H1 (cell line): Measurements from ENCODE around the gene HOMER1. TPM values are rescaled to one million over a fixed set of nuclear protein-coding genes. Genes with fewer than 3 reads are reported as not detected.

ENCODE experiments used
- CTCF ChIA-PET: fragments of 300-600 bp; sonication (Branson Sonifier 250); formaldehyde crosslinking; loops from one replicate; lab custom pipeline; 2021; ENCODE audit not compliant: partially characterized antibody; lab: Charles Lee
- POLR2A ChIA-PET: fragments of 300-600 bp; sonication (Branson Sonifier 250); formaldehyde crosslinking; loops from one replicate; lab custom pipeline; 2021; ENCODE audit warnings: inconsistent platforms; ENCODE audit not compliant: partially characterized antibody; lab: Charles Lee
- DNase-seq, 2 experiments: peaks; one replicate each; pipeline versions ENCODE4 v3.0.0 to v3.0.0-alpha.2; 2010 to 2022; ENCODE audit warnings: low spot score in 2 of 2, low read depth in 1 of 2, mixed read lengths in 1 of 2
- FAIRE-seq: peaks from 2 replicates; lab custom pipeline; 2011; peaks lifted over from hg19 to GRCh38; lab: Jason Lieb, UNC
- H2AFZ ChIP-seq: 2 replicates; pipeline ENCODE4 v1.8.1; 2012; ENCODE audit warnings: low read length, inconsistent platforms
- H2AK5ac ChIP-seq: 2 replicates; pipeline ENCODE4 v1.6.1; 2013; ENCODE audit warnings: low read depth, low read length
- H2BK120ac ChIP-seq: replicated peaks from 2 replicates; pipeline ENCODE3; 2013; ENCODE audit warnings: low read depth, low read length, inconsistent platforms
- H2BK12ac ChIP-seq: 2 replicates; pipeline ENCODE4 v1.6.1; 2013; ENCODE audit warnings: low read depth, low read length
- H2BK15ac ChIP-seq: 2 replicates; pipeline ENCODE4 v1.6.1; 2013; ENCODE audit warnings: low read length
- H2BK20ac ChIP-seq: 2 replicates; pipeline ENCODE4 v1.6.1; 2013; ENCODE audit warnings: low read length
- H2BK5ac ChIP-seq: 2 replicates; pipeline ENCODE4 v1.6.1; 2013; ENCODE audit warnings: low read depth, low read length
- H3K14ac ChIP-seq: 2 replicates; pipeline ENCODE4 v1.6.1; 2013; ENCODE audit warnings: inconsistent platforms; ENCODE audit not compliant: insufficient read length
- H3K18ac ChIP-seq: 2 replicates; pipeline ENCODE4 v1.6.1; 2013; ENCODE audit warnings: low read length; ENCODE audit errors: extremely low read depth
- H3K23ac ChIP-seq: 2 replicates; pipeline ENCODE4 v1.6.1; 2013; ENCODE audit warnings: inconsistent platforms; ENCODE audit not compliant: insufficient read length
- H3K23me2 ChIP-seq: 2 replicates; pipeline ENCODE4 v1.6.1; 2013; ENCODE audit warnings: low read depth, low read length
- H3K27ac ChIP-seq: 2 replicates; pipeline ENCODE4 v1.6.1; 2011; ENCODE audit warnings: low read depth, low read length, inconsistent platforms
- H3K27me3 ChIP-seq, 4 experiments: replicated peaks in 1 of 4; 1 replicate in 1 of 4; 2 replicates in 3 of 4; pipeline versions ENCODE4 v1.6.1 to v1.8.1; 2011 to 2013; ENCODE audit warnings: low read length in 3 of 4, mild to moderate bottlenecking in 3 of 4, inconsistent platforms in 2 of 4, mixed read lengths in 2 of 4, moderate library complexity in 1 of 4; ENCODE audit not compliant: control insufficient read depth in 3 of 4, insufficient read depth in 3 of 4; ENCODE audit errors: extremely low read depth in 1 of 4
- H3K36me3 ChIP-seq, 4 experiments: 2 replicates each; pipeline versions ENCODE4 v1.6.1 to v1.8.1; 2011 to 2013; ENCODE audit warnings: mild to moderate bottlenecking in 4 of 4, low read length in 3 of 4, moderate library complexity in 2 of 4, control low read depth in 1 of 4, inconsistent platforms in 1 of 4; ENCODE audit not compliant: insufficient read depth in 4 of 4, control insufficient read depth in 2 of 4
- H3K4ac ChIP-seq: replicated peaks from 2 replicates; pipeline ENCODE3; 2013; ENCODE audit warnings: low read length, low read depth, mixed read lengths, inconsistent platforms; ENCODE audit not compliant: insufficient read length
- H3K4me1 ChIP-seq, 4 experiments: replicated peaks in 1 of 4; 1 replicate in 1 of 4; 2 replicates in 3 of 4; pipeline versions ENCODE4 v1.6.1 to v1.8.1; 2011 to 2013; ENCODE audit warnings: low read length in 3 of 4, inconsistent platforms in 2 of 4, mixed read lengths in 1 of 4; ENCODE audit not compliant: insufficient read depth in 4 of 4, control insufficient read depth in 3 of 4
- H3K4me2 ChIP-seq, 2 experiments: 2 replicates each; pipeline versions ENCODE4 v1.6.1 to v1.8.1; 2011 to 2013; ENCODE audit warnings: low read depth in 2 of 2, low read length in 2 of 2, control low read depth in 1 of 2, inconsistent platforms in 1 of 2, mild to moderate bottlenecking in 1 of 2; ENCODE audit not compliant: insufficient read depth in 1 of 2
- H3K4me3 ChIP-seq, 4 experiments: fragments of 200-600, 300-600 bp in 1 of 4; sonication (generic), shearing (Covaris generic), sonication (Bioruptor Twin) in 1 of 4; 2 replicates each; pipeline versions ENCODE4 v1.5.1 to v1.8.1; 2011 to 2016; ENCODE audit warnings: low read length in 4 of 4, low read depth in 3 of 4, control low read depth in 2 of 4, inconsistent platforms in 2 of 4, mild to moderate bottlenecking in 2 of 4, mixed read lengths in 1 of 4, moderate library complexity in 1 of 4; ENCODE audit not compliant: insufficient read depth in 2 of 4; ENCODE audit errors: extremely low read depth in 1 of 4
- H3K56ac ChIP-seq: replicated peaks from 2 replicates; pipeline ENCODE3; 2013; ENCODE audit warnings: low read depth, mild to moderate bottlenecking, mixed read lengths, low read length, inconsistent platforms; ENCODE audit not compliant: insufficient read length
- H3K79me1 ChIP-seq: 2 replicates; pipeline ENCODE4 v1.6.1; 2013; ENCODE audit warnings: low read depth, low read length, control low read depth
- H3K79me2 ChIP-seq, 2 experiments: 2 replicates each; pipeline versions ENCODE4 v1.6.1 to v1.8.1; 2012 to 2013; ENCODE audit warnings: low read length in 2 of 2, mild to moderate bottlenecking in 2 of 2, inconsistent platforms in 1 of 2; ENCODE audit not compliant: insufficient read depth in 2 of 2, control insufficient read depth in 1 of 2
- H3K9ac ChIP-seq, 4 experiments: replicated peaks in 1 of 4; 1 replicate in 1 of 4; 2 replicates in 3 of 4; pipeline versions ENCODE4 v1.6.1 to v1.8.1; 2011 to 2013; ENCODE audit warnings: low read depth in 3 of 4, low read length in 3 of 4, control low read depth in 2 of 4, mild to moderate bottlenecking in 2 of 4, moderate library complexity in 2 of 4, inconsistent platforms in 1 of 4; ENCODE audit errors: extremely low read depth in 1 of 4
- H3K9me3 ChIP-seq, 2 experiments: 2 replicates each; pipeline versions ENCODE4 v1.6.1 to v1.8.1; 2012 to 2013; ENCODE audit warnings: mild to moderate bottlenecking in 2 of 2, moderate library complexity in 2 of 2, control low read depth in 1 of 2, inconsistent platforms in 1 of 2, low read depth in 1 of 2, low read length in 1 of 2, mixed read lengths in 1 of 2; ENCODE audit not compliant: insufficient read depth in 2 of 2
- H4K20me1 ChIP-seq, 2 experiments: replicated peaks in 1 of 2; 2 replicates each; pipeline versions ENCODE3 to v1.8.1; 2011 to 2013; ENCODE audit warnings: inconsistent platforms in 2 of 2, low read length in 2 of 2, mild to moderate bottlenecking in 1 of 2; ENCODE audit not compliant: insufficient read depth in 2 of 2, control insufficient read depth in 1 of 2
- H4K5ac ChIP-seq: 2 replicates; pipeline ENCODE4 v1.6.1; 2013; ENCODE audit warnings: low read length, low read depth, mixed read lengths, inconsistent platforms; ENCODE audit not compliant: insufficient read length
- H4K8ac ChIP-seq: 2 replicates; pipeline ENCODE4 v1.8.0; 2013; ENCODE audit warnings: mild to moderate bottlenecking, moderate library complexity, low read length, inconsistent platforms; ENCODE audit not compliant: insufficient read depth; ENCODE audit errors: extremely low read depth
- H4K91ac ChIP-seq: replicated peaks from 2 replicates; pipeline ENCODE3; 2013; ENCODE audit warnings: low read length, mixed read lengths, inconsistent platforms; ENCODE audit not compliant: insufficient read length
- BACH1 ChIP-seq: IDR thresholded peaks from 2 replicates; pipeline ENCODE4 v1.6.1; 2012; ENCODE audit warnings: low read length, improper control_type of control experiment
- BCL11A ChIP-seq, 2 experiments: IDR thresholded peaks; one replicate each; pipeline ENCODE4 v1.6.1; 2011; ENCODE audit warnings: low read depth in 2 of 2, low read length in 2 of 2, mild to moderate bottlenecking in 2 of 2
- CBX8 ChIP-seq: fragments of 300-800, 300-1000 bp; sonication (generic); IDR thresholded peaks from 2 replicates; pipeline ENCODE4 v1.7.1; 2016; ENCODE audit warnings: low read depth, low read length, borderline replicate concordance
- CREB1 ChIP-seq: IDR thresholded peaks from 2 replicates; pipeline ENCODE4 v1.6.1; 2012; ENCODE audit warnings: inconsistent platforms
- EP300 ChIP-seq, 2 experiments: IDR thresholded peaks; 1 replicate in 1 of 2; 2 replicates in 1 of 2; pipeline ENCODE4 v1.6.1; 2011 to 2012; ENCODE audit warnings: low read depth in 2 of 2, low read length in 2 of 2, mild to moderate bottlenecking in 2 of 2, borderline replicate concordance in 1 of 2, inconsistent platforms in 1 of 2, moderate library complexity in 1 of 2
- HDAC2 ChIP-seq, 2 experiments: fragments of 300-600 bp in 1 of 2; sonication (generic) in 1 of 2; IDR thresholded peaks; 2 replicates each; pipeline ENCODE4 v1.6.1; 2011 to 2012; ENCODE audit warnings: low read depth in 2 of 2, low read length in 2 of 2, mild to moderate bottlenecking in 2 of 2, moderate library complexity in 2 of 2, borderline replicate concordance in 1 of 2, inconsistent platforms in 1 of 2
- JUN ChIP-seq: IDR thresholded peaks from 2 replicates; pipeline ENCODE4 v1.6.1; 2011; ENCODE audit warnings: low read depth, mild to moderate bottlenecking, improper control_type of control experiment, low read length
- KDM5A ChIP-seq: fragments of 200-600 bp; IDR thresholded peaks from 2 replicates; pipeline ENCODE4 v1.7.1; 2012; ENCODE audit warnings: mild to moderate bottlenecking, low read length, inconsistent platforms, mixed read lengths
- PHF8 ChIP-seq: fragments of 200-600 bp; sonication (generic); conservative IDR thresholded peaks from 2 replicates; pipeline ENCODE4 v1.7.1; 2012; ENCODE audit warnings: low read depth, mild to moderate bottlenecking, inconsistent platforms, low read length, moderate library complexity
- POU5F1 ChIP-seq: IDR thresholded peaks from 2 replicates; pipeline ENCODE4 v1.6.1; 2011; ENCODE audit warnings: low read depth, mild to moderate bottlenecking, low read length, moderate library complexity
- SIN3A ChIP-seq, 2 experiments: IDR thresholded peaks in 1 of 2; conservative IDR thresholded peaks in 1 of 2; 2 replicates each; pipeline ENCODE4 v1.6.1; 2011 to 2012; ENCODE audit warnings: low read length in 2 of 2, improper control_type of control experiment in 1 of 2, low read depth in 1 of 2, mild to moderate bottlenecking in 1 of 2
- TAF1 ChIP-seq: IDR thresholded peaks from 2 replicates; pipeline ENCODE4 v1.6.1; 2011; ENCODE audit warnings: mild to moderate bottlenecking, low read depth, low read length
- WGBS, 2 experiments: shearing (Covaris generic) in 1 of 2; methylation state at CpG; one replicate each; pipeline versions ENCODE4 v1.1.6 to v1.1.7; 2013 to 2015; ENCODE audit warnings: low lambda C conversion rate in 2 of 2, mixed read lengths in 2 of 2, inconsistent platforms in 1 of 2, low coverage in 1 of 2, missing lambda C conversion rate in 1 of 2; ENCODE audit not compliant: insufficient replicate concordance in 2 of 2, insufficient coverage in 1 of 2, insufficient read length in 1 of 2; ENCODE audit errors: extremely low coverage in 1 of 2, missing lambda C conversion rate in 1 of 2; 5-methylcytosine and 5-hydroxymethylcytosine counted together
- polyA plus RNA-seq, 7 experiments: library from polyadenylated mRNA; depleted of rRNA in 3 of 7; stranded (reverse) in 5 of 7; unstranded in 2 of 7; fragments of >200 nt in 5 of 7; fragments of 200-250 nt in 2 of 7; gene quantifications; 1 replicate in 5 of 7; 2 replicates in 1 of 7; 4 replicates in 1 of 7; pipeline versions ENCODE4 v1.2.1 to v1.2.3, GENCODE V29; 2011 to 2013; ENCODE audit warnings: missing spikeins in 2 of 7, mixed read lengths in 2 of 7
- total RNA-seq: library from RNA; stranded (reverse); fragmentation: NEBNext Ultra II Directional; extraction: Animal tissue kit (Norgen Biotek cat#: 25700); gene quantifications from 2 replicates; pipeline ENCODE4 v1.2.1, GENCODE V29; 2021
- TF ChIP-seq, protein P1 (sequence below): IDR thresholded peaks from 2 replicates; pipeline ENCODE4 v1.6.1; 2012; ENCODE audit warnings: inconsistent platforms

The HOMER1 gene
- total and polyA plus RNA-seq, 2 of the 8 experiments (the other 6 are each of a cell fraction or from before 2014, with no cell fraction given) = 6.4 to 57.9 TPM

GRCh38 chr5:79416499-79416898 is 97.4 kb downstream of the HOMER1 start:
- POLR2A ChIA-PET = no interaction called here
- no peaks in the 10 kb centered on the region for H3K23me2 ChIP-seq
- H2BK120ac ChIP-seq = no peak overlapping the region
- no peak overlapping the region for H3K23ac ChIP-seq
- H3K56ac ChIP-seq = no peak overlapping the region
- H2BK12ac ChIP-seq = no peak overlapping the region
- FAIRE-seq = no peak
- no peak overlapping the region for H2BK5ac ChIP-seq
- no peaks in the 10 kb centered on the region for H3K4me1 ChIP-seq
- no peak overlapping the region for H3K4me2 ChIP-seq
- CTCF ChIA-PET = interaction anchor here (0.8 kb wide), 1 partner anchor 47 kb away, joined by 3 read pairs; no protein-coding TSS in a partner anchor
- no peak overlapping the region for H2AFZ ChIP-seq
- no peak overlapping the region for H2AK5ac ChIP-seq
- H4K20me1 ChIP-seq = no peaks in the 10 kb centered on the region
- WGBS, 2 experiments = 85% methylated on average over 2 of the region's 2 CpGs; no CpG with 5 or more reads in 1 of the 2 experiments
- no peaks in the 10 kb centered on the region for H3K27me3 ChIP-seq
- no peak overlapping the region for H4K5ac ChIP-seq
- H4K8ac ChIP-seq = no peak overlapping the region
- no peaks in the 10 kb centered on the region; a peak in 2 of 8 replicates for H3K36me3 ChIP-seq
- H3K27ac ChIP-seq = no peak overlapping the region
- no peak for TF ChIP-seq HDAC2 (IDR thresholded peaks at IDR 0.05; ENCODE audit: borderline replicate concordance in 1 of 2, low read depth in 2 of 2, low read length in 2 of 2)
- TF ChIP-seq BCL11A (IDR thresholded peaks at IDR 0.05; ENCODE audit: low read depth in 2 of 2, low read length in 2 of 2) = no peak
- no peak for TF ChIP-seq CBX8
- no peak for TF ChIP-seq KDM5A
- no peak for TF ChIP-seq PHF8
- TF ChIP-seq JUN = no peak
- no peak for TF ChIP-seq CREB1
- no peak for TF ChIP-seq EP300 (IDR thresholded peaks at IDR 0.05; ENCODE audit: borderline replicate concordance in 1 of 2, low read depth in 2 of 2, low read length in 2 of 2)
- TF ChIP-seq TAF1 = no peak
- no peak for TF ChIP-seq BACH1
- no peak for TF ChIP-seq POU5F1
- TF ChIP-seq SIN3A (conservative IDR thresholded peaks at IDR 0.05 in 1 of 2, IDR thresholded peaks at IDR 0.05 in 1 of 2; ENCODE audit: low read depth in 1 of 2, low read length in 2 of 2) = no peak
- TF ChIP-seq, protein P1, sequence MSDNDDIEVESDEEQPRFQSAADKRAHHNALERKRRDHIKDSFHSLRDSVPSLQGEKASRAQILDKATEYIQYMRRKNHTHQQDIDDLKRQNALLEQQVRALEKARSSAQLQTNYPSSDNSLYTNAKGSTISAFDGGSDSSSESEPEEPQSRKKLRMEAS = no peak
- no peak overlapping the region for H3K4ac ChIP-seq
- no peak overlapping the region for H3K14ac ChIP-seq
- H3K18ac ChIP-seq = no peak overlapping the region
- H2BK15ac ChIP-seq = no peak overlapping the region
- H4K91ac ChIP-seq = no peak overlapping the region
- no peak overlapping the region for H3K9ac ChIP-seq
- DNase-seq = no peak
- no peaks in the 10 kb centered on the region for H3K79me2 ChIP-seq
- H2BK20ac ChIP-seq = no peak overlapping the region
- H3K4me3 ChIP-seq = no peak overlapping the region
- no peaks in the 10 kb centered on the region for H3K9me3 ChIP-seq
- H3K79me1 ChIP-seq = no peaks in the 10 kb centered on the region
